H1 (cell line): ENCODE data around the gene RELN.
"Not testable (repeated sequence)": the region's sequence is repeated elsewhere in the genome, so short reads cannot be mapped to it uniquely, and the experiment has no call there.

Experiments
- CTCF ChIP-seq, 3 experiments: IDR thresholded peaks; 1 replicate in 2 of 3; 2 replicates in 1 of 3; pipeline versions ENCODE4 v1.5.1 to v1.6.1; 2011; ENCODE audit warnings: low read length in 3 of 3, mild to moderate bottlenecking in 3 of 3, inconsistent platforms in 2 of 3, low read depth in 1 of 3, moderate library complexity in 1 of 3; ENCODE audit not compliant: insufficient read depth in 1 of 3; ENCODE audit errors: control extremely low read depth in 1 of 3
- GABPA ChIP-seq: IDR thresholded peaks from 2 replicates; pipeline ENCODE4 v1.6.1; 2011; ENCODE audit warnings: mild to moderate bottlenecking, low read length, moderate library complexity, borderline replicate concordance; ENCODE audit not compliant: insufficient read depth
- JUND ChIP-seq: IDR thresholded peaks from 2 replicates; pipeline ENCODE4 v1.6.1; 2011; ENCODE audit warnings: mild to moderate bottlenecking, improper control_type of control experiment, low read length
- POLR2A ChIP-seq, 2 experiments: IDR thresholded peaks; 1 replicate in 1 of 2; 2 replicates in 1 of 2; pipeline ENCODE4 v1.6.1; 2011; ENCODE audit warnings: low read depth in 2 of 2, low read length in 2 of 2, mild to moderate bottlenecking in 2 of 2; ENCODE audit errors: control extremely low read depth in 1 of 2
- RAD21 ChIP-seq, 2 experiments: IDR thresholded peaks in 1 of 2; conservative IDR thresholded peaks in 1 of 2; 2 replicates each; pipeline ENCODE4 v1.6.1; 2011; ENCODE audit warnings: low read depth in 2 of 2, low read length in 2 of 2, improper control_type of control experiment in 1 of 2, inconsistent platforms in 1 of 2, mild to moderate bottlenecking in 1 of 2, moderate library complexity in 1 of 2
- RFX5 ChIP-seq: IDR thresholded peaks from 2 replicates; pipeline ENCODE4 v1.6.1; 2011; ENCODE audit warnings: low read depth, low read length, improper control_type of control experiment, borderline replicate concordance
- ZNF274 ChIP-seq: IDR thresholded peaks from 2 replicates; pipeline ENCODE4 v1.7.0; 2012; ENCODE audit warnings: low read length, borderline replicate concordance; ENCODE audit errors: extremely low read depth
- TF ChIP-seq, protein P1 (sequence below): IDR thresholded peaks from 2 replicates; pipeline ENCODE4 v1.6.1; 2012; ENCODE audit warnings: inconsistent platforms

GRCh38 chr7:103486873-103487272, 502.6 kb downstream of the RELN start:
- TF ChIP-seq RAD21 (IDR thresholded peaks at IDR 0.05 in 1 of 2, conservative IDR thresholded peaks at IDR 0.05 in 1 of 2; ENCODE audit: low read depth in 2 of 2, low read length in 2 of 2); GABPA; ZNF274; CTCF (IDR thresholded peaks at IDR 0.05; ENCODE audit: control extremely low read depth in 1 of 3, insufficient read depth in 1 of 3, low read depth in 1 of 3, low read length in 3 of 3); POLR2A (IDR thresholded peaks at IDR 0.05; ENCODE audit: control extremely low read depth in 1 of 2, low read depth in 2 of 2, low read length in 2 of 2); JUND; RFX5: not testable (repeated sequence)
- TF ChIP-seq, protein P1, sequence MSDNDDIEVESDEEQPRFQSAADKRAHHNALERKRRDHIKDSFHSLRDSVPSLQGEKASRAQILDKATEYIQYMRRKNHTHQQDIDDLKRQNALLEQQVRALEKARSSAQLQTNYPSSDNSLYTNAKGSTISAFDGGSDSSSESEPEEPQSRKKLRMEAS: not testable (repeated sequence)
